Germinal center (tissue), 1 donor: Measurements from ENCODE around the gene P2RY14.

Experiments
- DNase-seq: peaks from one replicate; pipeline ENCODE4 v3.0.0; 2012; ENCODE audit warnings: mixed read lengths, low spot score

P2RY14 gene

DNA sequence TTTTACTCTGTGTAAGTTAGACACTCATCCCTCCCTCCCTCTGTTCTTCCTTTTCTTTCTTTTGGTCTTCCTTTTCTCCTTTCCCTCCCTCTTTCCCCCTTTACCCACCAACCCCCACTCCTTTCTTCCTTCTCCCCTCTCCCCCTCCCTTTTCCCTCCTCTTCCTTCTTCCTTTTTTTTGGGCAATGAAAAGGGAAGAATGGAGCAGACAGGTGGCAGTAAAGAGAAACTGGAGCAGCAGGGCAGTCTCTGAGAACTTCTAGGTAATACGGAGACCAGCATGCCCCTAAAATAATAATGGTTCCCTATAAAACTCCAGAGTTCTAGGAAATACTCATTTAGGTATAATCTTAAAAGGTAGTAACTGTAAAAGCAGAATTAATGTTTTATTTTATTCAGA, 63.9 kb downstream of the P2RY14 start:
- no peak for DNase-seq

DNA sequence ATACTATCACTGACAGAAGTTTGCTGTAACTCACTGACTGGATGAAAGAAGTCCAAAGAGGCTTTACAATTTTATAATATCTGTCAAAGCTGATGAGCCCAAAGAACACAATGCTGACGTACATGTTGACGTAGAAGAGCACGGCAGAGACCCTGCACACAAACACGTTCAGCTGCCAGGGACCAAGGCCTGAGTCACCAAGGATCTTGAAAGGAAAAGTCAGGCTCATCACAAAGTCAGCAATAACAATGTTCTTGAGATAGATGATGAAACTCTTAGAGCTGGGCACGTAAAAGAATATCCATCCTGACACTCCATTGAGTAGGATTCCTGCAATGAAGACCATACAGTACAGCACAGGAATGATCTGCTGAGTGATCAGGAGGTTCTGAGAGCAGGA, 64.5 kb downstream of the P2RY14 start:
- no peak for DNase-seq

DNA sequence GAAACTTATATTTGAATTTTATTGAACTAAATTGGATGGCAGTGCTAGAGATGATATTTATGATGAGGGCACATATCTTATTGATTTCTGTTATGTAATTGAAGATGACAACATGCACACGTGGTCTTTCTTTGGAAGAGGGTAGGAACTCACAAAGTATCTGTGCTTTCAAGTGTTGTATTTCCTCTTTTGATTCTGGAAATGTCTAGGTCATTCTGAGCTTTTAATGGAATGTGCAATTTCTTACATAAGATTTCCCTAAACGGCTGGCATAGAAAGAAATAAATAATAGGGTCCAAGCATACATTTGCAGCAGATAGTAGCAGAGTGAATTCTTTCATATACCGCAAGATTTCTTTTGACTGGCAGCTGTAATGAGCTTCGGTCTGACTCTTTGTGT, 65.2 kb downstream of the P2RY14 start:
- DNase-seq, result no peak

DNA sequence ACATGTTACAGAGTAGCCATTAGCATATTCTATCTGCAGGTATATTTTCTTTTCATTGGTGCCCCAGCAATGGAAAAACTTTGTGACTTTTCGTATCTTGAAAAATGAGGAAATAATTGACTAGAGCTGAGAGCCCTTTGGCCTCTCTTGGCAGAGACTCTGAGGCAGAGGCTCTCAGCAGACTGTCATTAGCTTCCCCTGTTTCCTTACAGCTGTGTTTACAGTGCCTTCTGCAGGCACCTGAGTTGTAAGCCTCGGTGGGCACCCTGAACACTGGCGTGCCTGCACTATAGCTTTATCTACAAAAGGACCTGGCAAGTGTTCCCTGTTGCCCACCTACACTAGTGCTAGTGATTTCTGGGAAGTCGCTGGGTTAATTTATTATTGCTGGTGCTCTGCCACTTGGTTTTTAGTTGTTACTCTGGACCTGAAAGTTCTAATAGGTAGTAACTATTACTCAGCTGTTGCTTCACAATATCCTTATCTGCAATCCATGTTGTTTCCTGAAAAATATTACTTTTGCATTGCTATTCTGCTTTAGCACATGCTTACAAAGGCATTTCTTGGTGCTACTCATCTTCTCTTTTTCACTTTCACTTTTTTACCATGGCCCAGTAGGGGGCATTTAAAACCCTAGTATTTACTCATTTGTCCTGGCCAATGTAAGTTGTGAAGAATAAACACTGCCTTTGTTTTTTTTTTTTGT, 67.5 kb downstream of the P2RY14 start:
- no peak for DNase-seq

DNA sequence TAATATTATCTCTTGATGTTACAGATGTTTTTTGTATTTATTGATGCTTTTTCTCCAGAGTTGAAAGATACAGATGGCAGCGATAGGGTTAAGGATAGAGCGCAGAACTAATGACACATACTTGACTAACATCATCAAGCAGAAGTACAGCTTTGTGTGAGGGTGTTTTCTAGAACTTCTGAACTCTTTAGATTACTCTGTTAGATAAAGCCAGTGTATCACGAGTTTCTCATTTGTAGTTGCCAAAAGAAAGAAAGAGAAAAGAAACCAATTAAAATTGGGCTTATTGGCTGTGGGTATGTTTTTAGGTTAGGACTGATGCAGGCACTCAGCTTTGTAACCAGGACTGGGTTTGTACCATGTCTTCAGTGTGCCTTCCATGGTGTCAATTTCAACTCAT, 68.7 kb downstream of the P2RY14 start:
- no peak for DNase-seq

DNA sequence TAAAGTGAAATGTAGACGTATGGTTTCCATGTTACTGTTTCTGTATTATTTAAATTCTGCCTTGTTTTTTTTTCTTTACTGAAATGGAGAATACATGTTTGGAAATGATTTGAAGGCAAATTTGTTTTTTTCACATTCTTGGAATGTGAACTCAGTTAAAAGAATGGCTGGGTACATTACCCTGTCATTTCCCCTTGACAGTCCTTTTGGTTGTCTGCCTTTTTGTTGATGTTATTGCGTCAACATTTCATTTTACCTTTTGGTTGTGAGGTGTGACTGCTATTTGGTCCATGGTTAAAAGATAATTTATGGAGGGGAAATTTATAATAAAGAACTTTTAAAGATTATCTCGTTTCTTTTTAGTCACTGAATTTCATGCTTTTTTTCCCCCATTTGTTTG, 72.1 kb downstream of the P2RY14 start:
- DNase-seq, result no peak

DNA sequence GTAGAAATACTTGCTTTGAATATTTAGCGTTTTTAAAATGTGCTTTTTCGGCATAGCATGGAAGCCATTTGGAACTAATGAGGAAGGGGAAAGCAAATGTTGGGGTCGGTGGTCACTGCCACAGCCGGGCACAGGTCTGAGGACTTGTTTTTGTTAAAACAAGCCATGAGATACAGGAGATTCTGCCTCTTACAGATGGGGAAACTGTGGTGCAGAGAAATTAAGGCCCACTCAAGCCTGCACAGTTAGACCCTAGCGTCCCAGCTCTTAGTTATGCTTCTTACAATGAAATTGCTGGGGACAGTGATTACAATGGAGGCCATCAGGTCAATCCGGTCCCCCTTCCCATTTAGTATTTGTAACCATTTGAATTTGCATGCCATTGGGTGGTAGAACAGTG, 72.9 kb downstream of the P2RY14 start:
- no peak for DNase-seq

DNA sequence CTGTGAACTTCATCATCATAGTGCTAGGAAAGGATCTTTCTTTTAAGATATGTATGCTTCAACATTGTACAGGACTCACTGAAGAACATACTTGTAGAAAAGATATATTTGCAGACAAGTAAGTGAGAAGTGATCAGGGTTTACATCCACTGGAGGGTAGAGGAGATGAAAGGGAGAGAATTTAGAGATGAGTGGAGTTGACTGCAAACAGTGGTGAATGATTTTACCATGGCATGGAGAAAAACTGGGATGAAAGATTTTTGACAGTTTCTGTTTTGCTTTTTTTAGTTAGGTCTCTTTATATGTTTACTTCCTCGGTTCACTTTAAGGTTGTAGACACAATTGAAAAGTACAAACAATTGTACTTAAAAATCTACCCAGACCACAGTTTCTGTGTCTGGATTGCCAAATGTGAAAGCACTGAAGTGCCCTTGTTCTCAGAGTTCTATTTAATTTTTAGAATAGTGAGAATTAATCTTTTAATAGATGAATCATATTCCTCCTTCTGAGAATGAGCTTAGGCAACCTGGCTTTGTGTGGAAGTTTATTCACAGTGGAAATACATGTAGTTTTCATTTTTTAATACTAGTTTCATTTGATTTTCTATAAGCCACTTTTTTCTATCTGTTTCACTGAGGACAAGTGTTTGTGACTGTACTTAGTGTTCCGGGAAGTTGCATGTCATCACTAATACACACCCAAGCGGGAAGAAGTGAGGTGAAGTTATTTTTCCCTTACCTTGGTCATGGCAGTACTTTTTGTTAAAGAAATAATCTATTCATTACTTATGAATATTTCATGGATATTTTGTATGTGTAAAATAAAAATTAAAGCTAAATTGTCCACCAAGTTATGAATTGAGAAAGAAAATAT, 73.6 kb downstream of the P2RY14 start:
- DNase-seq, result no peak

DNA sequence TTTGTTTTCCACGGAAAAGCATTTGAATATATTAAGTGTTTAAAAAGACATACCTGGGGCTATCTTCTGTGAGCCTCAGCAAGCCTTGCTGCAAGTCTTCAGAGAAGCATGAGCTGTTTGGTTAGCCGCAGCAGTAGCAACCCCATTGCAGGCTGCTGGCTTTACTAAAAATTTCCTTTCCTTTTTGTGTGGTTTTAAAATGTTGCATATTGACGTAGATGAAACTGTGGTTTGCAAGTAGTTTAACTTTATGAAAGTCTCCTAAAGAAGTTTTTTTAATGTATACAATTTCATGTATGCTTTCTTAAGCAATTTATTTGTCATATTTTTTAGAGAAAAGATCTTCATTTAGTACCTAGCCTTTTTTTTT, 75.3 kb downstream of the P2RY14 start, which contains the start of gene GPR171:
Gene GPR171 (minus strand): TSS at position 166 of the 370 bp plus-strand sequence. CDS start 3,830 bp downstream, outside the sequence.
- no peak for DNase-seq

DNA sequence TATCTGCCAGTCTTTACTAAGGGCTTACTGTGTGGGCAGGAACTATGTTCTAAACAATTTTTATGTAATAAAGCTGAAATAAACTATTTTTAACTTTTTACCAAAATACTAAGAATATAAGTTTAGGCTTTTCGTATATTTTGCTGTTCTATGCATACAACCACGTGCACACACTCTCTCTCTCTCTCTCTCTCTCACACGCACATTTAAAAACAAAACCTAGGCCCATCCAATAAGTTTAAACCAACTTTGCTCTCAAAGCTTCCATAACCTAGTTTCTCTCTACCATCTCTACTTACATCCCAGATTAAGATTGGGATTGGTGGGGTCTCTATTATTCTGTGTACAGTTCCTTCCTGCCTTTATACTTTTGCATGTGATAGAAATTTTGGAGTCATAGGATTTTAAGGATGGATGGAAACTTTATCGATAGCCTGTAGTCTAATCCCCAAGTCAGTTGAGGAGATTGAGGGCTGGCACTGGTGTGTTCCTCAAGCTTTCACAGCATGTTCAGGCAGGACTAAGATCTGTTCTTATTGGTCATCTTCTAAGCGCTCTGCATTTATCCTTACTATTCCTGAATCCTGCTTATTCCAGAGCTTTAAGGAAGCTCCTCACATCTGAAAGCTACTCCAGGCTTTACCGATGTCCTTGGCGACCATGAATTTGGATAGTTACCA, 77.2 kb downstream of the P2RY14 start:
- DNase-seq, result no peak

DNA sequence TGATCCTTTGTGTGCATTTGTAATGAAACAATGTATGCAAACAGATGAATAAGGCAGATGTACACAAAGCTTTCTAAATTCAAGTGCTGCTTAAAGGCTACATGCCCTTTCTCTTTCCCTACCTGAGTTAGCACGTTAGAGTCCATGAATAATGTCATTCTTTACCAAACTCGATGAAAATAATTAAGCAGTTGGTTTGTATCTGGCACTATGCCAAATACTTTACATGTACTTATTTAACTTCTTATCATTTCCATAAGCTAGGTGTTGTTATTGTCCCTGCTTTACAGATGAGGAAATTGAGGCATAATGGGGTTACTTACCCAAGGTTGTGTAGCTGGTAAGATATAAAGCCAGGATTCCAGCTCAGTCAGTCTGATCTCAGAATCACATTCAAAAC, 77.8 kb downstream of the P2RY14 start:
- no peak for DNase-seq

DNA sequence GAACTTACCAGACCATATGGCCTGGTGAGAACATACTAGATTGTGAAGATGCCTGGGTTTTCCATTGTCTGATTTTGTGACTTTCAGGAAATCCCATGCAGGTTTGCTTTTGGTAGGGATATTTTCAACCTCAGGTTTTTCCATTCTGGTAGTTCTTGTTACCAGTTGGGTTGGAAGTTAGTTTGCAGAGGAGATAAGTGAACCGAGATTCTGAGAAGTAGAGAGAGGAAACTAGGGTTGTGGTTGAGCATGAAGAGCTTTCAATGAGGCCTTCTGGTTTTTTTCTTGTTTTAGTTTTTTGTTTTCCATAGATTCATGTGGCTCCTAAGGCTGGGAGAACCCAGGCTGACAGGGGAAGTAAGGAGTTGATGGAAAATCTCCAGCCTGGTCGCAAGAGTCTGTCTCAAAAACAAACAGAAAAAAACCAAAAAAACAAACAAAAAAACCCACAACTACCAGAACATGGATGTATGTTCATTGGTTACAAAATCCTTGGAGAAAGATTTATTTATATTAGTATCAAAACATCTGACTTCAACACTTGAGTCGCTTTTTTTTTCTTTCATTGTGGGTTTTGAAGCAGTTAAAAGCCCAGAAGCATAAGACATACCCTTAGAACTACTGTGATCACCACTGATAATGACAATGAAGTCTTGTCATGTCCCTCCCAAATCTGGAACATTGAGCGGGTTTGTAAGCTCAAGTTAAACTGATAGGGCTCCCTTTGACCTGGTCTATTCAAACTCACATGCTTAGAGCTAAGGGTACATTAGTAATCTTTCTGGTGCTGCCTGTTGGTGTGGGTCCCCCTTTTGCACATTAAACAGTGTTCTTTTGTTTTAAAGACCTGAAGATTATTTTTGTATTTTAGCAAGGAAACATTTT, 78.5 kb downstream of the P2RY14 start:
- no peak for DNase-seq

DNA sequence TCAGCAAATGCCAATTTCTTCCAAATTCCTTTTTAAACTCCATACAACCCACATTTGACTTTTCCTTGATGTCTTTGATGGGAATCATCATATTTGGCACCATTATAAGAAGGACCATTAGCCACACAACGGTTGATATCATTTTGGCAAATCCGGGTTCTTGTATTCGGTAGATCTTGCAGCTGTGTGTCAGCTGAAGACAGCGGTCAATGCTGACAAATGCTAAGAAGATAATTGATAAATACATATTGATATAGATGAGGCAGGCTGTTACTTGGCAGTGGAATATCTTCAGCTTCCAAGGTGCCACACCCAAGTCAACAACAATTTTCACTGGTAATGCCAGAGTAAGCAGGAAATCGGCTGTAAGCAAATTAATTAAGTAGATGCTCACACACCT, 79.5 kb downstream of the P2RY14 start:
- DNase-seq, result no peak

DNA sequence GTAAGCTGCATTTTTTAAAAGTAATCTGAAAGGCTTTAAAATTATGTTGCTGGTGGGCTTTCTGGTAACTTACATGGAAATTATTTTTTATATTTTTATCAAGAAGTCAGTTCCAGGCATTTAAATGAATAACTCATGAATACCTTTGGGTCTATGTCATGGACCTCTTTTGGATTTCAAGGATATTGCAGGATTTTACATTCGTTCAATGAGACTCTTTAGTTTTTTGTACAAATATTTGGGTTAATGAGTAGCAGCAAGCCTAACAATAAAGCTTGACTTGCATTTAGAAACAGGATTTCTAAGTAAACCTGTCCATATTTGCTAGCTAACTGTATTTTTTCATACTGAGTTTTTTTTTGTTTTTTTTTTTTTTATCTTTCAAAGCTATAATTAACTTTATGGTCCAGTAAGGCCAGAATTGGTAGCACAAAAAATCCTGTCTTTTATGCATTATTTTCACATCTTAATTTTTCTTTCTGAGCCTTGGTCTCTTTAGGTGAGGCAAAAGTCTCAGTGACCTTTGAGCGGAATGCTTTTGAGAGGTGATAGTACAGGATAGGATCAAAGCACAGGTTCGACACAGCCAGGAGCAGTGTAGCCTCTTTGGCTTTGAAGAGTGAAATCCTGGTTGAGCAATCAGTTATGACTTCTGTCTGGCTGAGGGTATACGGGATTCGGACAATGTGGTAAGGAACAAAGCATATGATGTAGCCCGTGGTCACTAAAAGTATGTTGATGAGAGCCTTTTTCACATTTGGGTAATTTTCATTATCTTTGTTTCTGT, 80.2 kb downstream of the P2RY14 start:
- no peak for DNase-seq

DNA sequence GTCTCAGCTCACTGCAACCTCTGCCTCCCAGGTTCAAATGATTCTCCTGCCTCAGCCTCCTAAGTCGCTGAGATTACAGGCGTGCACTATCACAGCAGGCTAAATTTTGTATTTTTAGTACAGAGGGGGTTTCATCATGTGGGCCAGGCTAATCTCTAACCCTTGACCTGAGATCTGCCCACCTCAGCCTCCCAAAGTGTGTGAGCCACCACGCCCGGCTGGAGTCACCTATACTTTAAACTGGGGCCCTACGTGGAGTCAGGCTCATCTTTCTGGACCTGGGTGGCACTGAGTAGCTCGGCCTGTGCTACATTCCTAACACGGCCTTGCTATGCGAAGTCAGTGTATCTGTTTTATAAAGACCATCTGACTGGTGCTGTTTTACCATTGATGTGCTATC, 81.1 kb downstream of the P2RY14 start:
- DNase-seq, result no peak

DNA sequence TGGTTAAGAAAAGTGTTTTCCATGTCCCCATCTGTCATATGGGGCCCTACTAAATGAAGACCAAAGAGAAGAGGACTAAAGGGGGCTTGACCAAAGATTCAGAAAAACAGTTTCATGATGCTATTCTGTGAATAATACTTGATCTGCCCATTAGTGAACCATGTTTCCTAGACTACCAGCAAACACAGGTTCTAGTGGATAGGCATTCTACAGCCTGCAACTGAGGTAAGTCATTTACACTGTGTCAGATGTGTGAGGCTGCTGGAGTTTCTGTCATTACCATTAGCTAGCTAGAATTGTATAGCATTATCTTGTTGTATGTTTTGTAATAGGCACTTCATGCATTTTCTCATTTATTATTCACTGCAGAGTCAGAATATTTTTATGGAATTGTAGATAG, 81.9 kb downstream of the P2RY14 start:
- no peak for DNase-seq

DNA sequence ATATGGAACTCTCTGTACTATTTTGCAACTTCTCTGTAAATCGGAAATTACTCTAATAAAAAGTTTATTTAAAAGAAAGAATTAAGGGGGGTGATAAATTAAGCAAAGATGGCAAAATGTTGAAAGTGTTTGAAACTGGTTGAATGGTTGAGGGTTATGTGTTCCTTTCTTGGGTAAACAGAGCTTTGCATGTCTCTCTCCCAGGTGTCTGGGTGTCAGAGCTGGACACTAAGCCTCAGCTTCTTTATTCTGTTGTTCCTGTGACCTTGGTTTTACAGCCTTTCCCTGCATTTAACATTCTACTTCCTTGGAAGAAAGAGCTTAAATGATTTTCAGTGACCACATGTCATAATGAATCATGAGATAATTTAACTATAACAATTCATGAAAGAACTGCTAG, 82.5 kb downstream of the P2RY14 start:
- no peak for DNase-seq

DNA sequence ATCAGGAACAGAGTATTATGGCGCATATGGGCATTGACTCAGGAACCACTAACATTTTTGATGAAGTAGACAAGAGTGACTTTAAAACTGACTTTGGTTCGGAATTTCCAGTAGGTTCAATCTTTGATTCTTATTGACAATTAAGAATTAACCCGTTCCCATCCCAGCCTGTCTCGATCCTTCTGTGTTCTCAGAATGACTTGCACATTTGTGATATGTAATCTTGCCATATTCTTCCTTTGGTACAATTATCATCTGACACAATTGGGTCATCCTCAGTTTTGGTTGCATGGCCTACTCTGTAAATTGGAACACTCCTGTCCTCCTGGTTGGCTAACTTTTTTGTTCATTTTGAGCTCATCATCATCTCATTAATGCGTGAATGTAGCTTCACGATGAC, 85.8 kb downstream of the P2RY14 start:
- DNase-seq, result no peak

DNA sequence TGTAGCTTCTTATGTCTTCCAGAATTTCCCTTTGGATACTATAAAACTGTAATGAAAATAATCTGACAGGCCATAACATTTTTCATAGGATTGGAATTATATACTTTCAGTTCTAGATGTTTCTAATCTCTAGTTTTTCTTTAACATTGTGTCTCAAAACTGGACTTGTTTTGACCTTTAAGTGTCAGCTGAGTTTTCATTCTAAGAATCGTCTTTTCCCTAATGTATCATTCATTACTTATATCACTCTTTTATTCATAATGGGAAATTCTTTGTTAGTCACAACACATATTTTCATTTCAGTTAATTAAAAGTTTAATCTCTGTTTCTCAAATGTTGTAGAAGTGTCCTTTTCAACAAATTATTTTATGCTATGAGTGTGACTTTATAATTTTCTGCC, 87.2 kb downstream of the P2RY14 start:
- no peak for DNase-seq

DNA sequence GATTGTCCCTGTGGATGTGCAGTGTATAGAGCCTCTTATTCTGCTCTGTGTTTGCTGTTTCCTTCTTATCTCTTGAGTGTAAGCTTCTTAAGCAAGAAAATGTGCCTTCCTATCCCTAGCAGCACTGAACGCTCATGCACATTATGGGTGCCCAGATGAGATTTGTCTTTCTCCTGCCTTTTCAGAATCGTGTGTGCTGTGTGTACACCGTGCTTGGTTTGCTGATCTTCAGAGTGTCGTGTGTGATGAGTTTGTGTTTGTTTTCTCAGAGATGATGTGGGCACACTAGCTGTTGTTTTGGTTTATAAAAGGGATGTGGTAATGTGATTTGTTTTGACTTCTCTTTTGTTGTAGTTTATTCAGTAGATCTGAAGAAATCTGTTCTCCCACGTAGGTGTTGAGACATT, 95.1 kb downstream of the P2RY14 start:
- no peak for DNase-seq
